B cell (primary cell): ENCODE data around the gene XAF1. TPM values are rescaled to one million over a fixed set of nuclear protein-coding genes. Genes with fewer than 3 reads are reported as not detected.

Source experiments
- ATAC-seq: fragments of 200-7000 bp; cut with Tn5 transposase; one replicate; pipeline ENCODE4 v1.10.0; 2021; ENCODE audit warnings: low read depth, mild to moderate bottlenecking, moderate number of reproducible peaks, moderate library complexity
- CTCF ChIA-PET: fragments of 350-600 bp; sonication (Branson Sonifier 250); formaldehyde crosslinking; loops from one replicate; lab custom pipeline; 2021; ENCODE audit warnings: antibody characterized with exemption, inconsistent platforms; lab: Charles Lee
- POLR2A ChIA-PET: fragments of 350-600 bp; sonication (Branson Sonifier 250); formaldehyde crosslinking; loops from one replicate; lab custom pipeline; 2021; ENCODE audit warnings: antibody characterized with exemption; lab: Charles Lee
- DNase-seq: peaks from one replicate; pipeline ENCODE4 v3.0.0; 2013
- H2AFZ ChIP-seq: 2 replicates; pipeline ENCODE4 v1.6.1; 2012; ENCODE audit warnings: mild to moderate bottlenecking, low read depth, low read length; ENCODE audit not compliant: insufficient read depth, poor library complexity, severe bottlenecking
- H3K27ac ChIP-seq, 2 donors: 1 replicate in 1 of 2; 2 replicates in 1 of 2; pipeline ENCODE4 v1.5.1; 2012 to 2013; ENCODE audit warnings: low read length in 2 of 2, mild to moderate bottlenecking in 2 of 2, moderate library complexity in 1 of 2
- H3K27me3 ChIP-seq, 4 experiments: fragments of 200-600 bp in 1 of 4; sonication (generic) in 1 of 4; replicated peaks in 1 of 4; 1 replicate in 2 of 4; 2 replicates in 2 of 4; pipeline versions ENCODE4 v1.6.1 to v1.7.0; 2013 to 2016; ENCODE audit warnings: low read length in 3 of 4, mild to moderate bottlenecking in 2 of 4, mixed read lengths in 1 of 4, moderate library complexity in 1 of 4; ENCODE audit not compliant: insufficient read depth in 4 of 4, control insufficient read depth in 3 of 4; ENCODE audit errors: control extremely low read depth in 1 of 4
- H3K36me3 ChIP-seq, 2 experiments: replicated peaks in 1 of 2; 1 replicate in 1 of 2; 2 replicates in 1 of 2; pipeline versions ENCODE4 v1.6.1 to v1.7.1; 2013; ENCODE audit warnings: low read length in 1 of 2; ENCODE audit not compliant: insufficient read depth in 2 of 2, control insufficient read depth in 1 of 2; ENCODE audit errors: control extremely low read depth in 1 of 2, extremely low read depth in 1 of 2
- H3K4me1 ChIP-seq, 2 donors: fragments of 200-600 bp in 1 of 2; sonication (generic) in 1 of 2; 1 replicate in 1 of 2; 2 replicates in 1 of 2; pipeline versions ENCODE4 v1.5.1 to v1.6.1; 2013 to 2017; ENCODE audit warnings: low read length in 2 of 2; ENCODE audit not compliant: control insufficient read depth in 2 of 2, insufficient read depth in 2 of 2
- H3K4me2 ChIP-seq: replicated peaks from 2 replicates; pipeline ENCODE3; 2012; ENCODE audit warnings: mild to moderate bottlenecking, low read depth, low read length; ENCODE audit not compliant: poor library complexity, severe bottlenecking
- H3K4me3 ChIP-seq, 5 experiments: fragments of 200-600 bp in 1 of 5; sonication (generic) in 1 of 5; 1 replicate in 3 of 5; 2 replicates in 2 of 5; pipeline versions ENCODE4 v1.5.1 to v1.7.0; 2011 to 2016; ENCODE audit warnings: low read length in 4 of 5, mild to moderate bottlenecking in 4 of 5, low read depth in 2 of 5, control low read depth in 1 of 5, moderate library complexity in 1 of 5; ENCODE audit not compliant: insufficient read depth in 1 of 5; ENCODE audit errors: control extremely low read depth in 1 of 5, extremely low read depth in 1 of 5
- H3K79me2 ChIP-seq: fragments of 200-600 bp; sonication (generic); one replicate; pipeline ENCODE4 v1.6.0; 2016; ENCODE audit warnings: low read length; ENCODE audit not compliant: control insufficient read depth, insufficient read depth
- H3K9ac ChIP-seq: fragments of 200-600 bp; sonication (generic); 2 replicates; pipeline ENCODE4 v1.6.1; 2017; ENCODE audit warnings: mild to moderate bottlenecking, low read length, moderate library complexity
- H3K9me3 ChIP-seq, 3 donors: one replicate each; pipeline versions ENCODE4 v1.6.1 to v1.7.1; 2013; ENCODE audit warnings: low read length in 2 of 3; ENCODE audit not compliant: control insufficient read depth in 2 of 3, insufficient read depth in 1 of 3; ENCODE audit errors: control extremely low read depth in 1 of 3
- H4K20me1 ChIP-seq: 2 replicates; pipeline ENCODE4 v1.6.0; 2012; ENCODE audit warnings: mild to moderate bottlenecking, low read length; ENCODE audit not compliant: insufficient read depth, control insufficient read depth, poor library complexity, severe bottlenecking
- H3K27ac Mint-ChIP-seq: one replicate; pipeline ENCODE4 v1.8.0; 2021; ENCODE audit warnings: mixed read lengths
- H3K27me3 Mint-ChIP-seq: one replicate; pipeline ENCODE4 v1.8.0; 2021; ENCODE audit warnings: mixed read lengths
- H3K4me1 Mint-ChIP-seq: one replicate; pipeline ENCODE4 v1.8.0; 2021; ENCODE audit warnings: mixed read lengths
- H3K4me3 Mint-ChIP-seq: one replicate; pipeline ENCODE4 v1.8.0; 2021; ENCODE audit warnings: mixed read lengths
- H3K9me3 Mint-ChIP-seq: one replicate; pipeline ENCODE4 v1.8.0; 2022; ENCODE audit warnings: mixed read lengths; ENCODE audit not compliant: insufficient read depth
- CTCF ChIP-seq: fragments of 200-600 bp; IDR thresholded peaks from one replicate; pipeline ENCODE4 v1.8.0; 2022; ENCODE audit warnings: antibody characterized with exemption, mild to moderate bottlenecking
- EZH2 ChIP-seq: IDR thresholded peaks from 2 replicates; pipeline ENCODE4 v1.6.1; 2012; ENCODE audit warnings: borderline replicate concordance, low read depth, mild to moderate bottlenecking, moderate library complexity, low read length; ENCODE audit not compliant: insufficient read depth, poor library complexity, severe bottlenecking
- WGBS: methylation state at CpG from one replicate; pipeline ENCODE4 v1.1.5; 2013; ENCODE audit warnings: missing lambda C conversion rate; ENCODE audit not compliant: insufficient coverage; 5-methylcytosine and 5-hydroxymethylcytosine counted together
- intact Hi-C: fragments of 100-400 bp; cut with micrococcal nuclease; formaldehyde crosslinking; loops from one replicate; pipeline ENCODE4 v1.10.0; 2022
- polyA plus RNA-seq: library from polyadenylated mRNA; depleted of rRNA; stranded (reverse); fragments of >200 nt; gene quantifications from 2 replicates; pipeline ENCODE4 v1.2.3, GENCODE V29; 2012
- total RNA-seq, 2 donors: library from RNA; stranded (reverse); fragments of 120-200 nt in 1 of 2; gene quantifications; 1 replicate in 1 of 2; 2 replicates in 1 of 2; pipeline versions ENCODE4 v1.2.3 to v1.2.4, GENCODE V29; 2013 to 2022

Gene XAF1
- total and polyA plus RNA-seq, 2 donors (not counting 1 experiment from before 2014, with no cell fraction given) = 44.8 to 116 TPM

GRCh38 chr17:6748617-6749016 is 7.2 kb upstream of the XAF1 start:
- no peaks in the 10 kb centered on the region for H3K36me3 ChIP-seq
- Mint-ChIP-seq H3K27ac (no peak overlapping the region), H3K4me1 (peaks cover 4% of the 10 kb centered on the region), H3K27me3 (peaks cover 30% of the 10 kb centered on the region), H3K9me3 (no peaks in the 10 kb centered on the region), H3K4me3 (no peak overlapping the region)
- H2AFZ ChIP-seq = no peak overlapping the region
- no peaks in the 10 kb centered on the region for H3K79me2 ChIP-seq
- ATAC-seq = no peak
- CTCF ChIA-PET = no interaction called here
- no peak for DNase-seq
- POLR2A ChIA-PET = no interaction called here
- no peak for TF ChIP-seq CTCF
- H4K20me1 ChIP-seq = no peaks in the 10 kb centered on the region
- no peak overlapping the region for H3K9ac ChIP-seq
- H3K27ac ChIP-seq = no peak overlapping the region
- no peak overlapping the region for H3K4me3 ChIP-seq
- H3K9me3 ChIP-seq = no peaks in the 10 kb centered on the region
- intact Hi-C loops = no loop called here
- H3K4me2 ChIP-seq = no peak overlapping the region
- peaks cover 0 to 5% (median 1%) of the 10 kb centered on the region in 4 experiments for H3K27me3 ChIP-seq
- peaks cover 0 to 5% of the 10 kb centered on the region in 2 donors for H3K4me1 ChIP-seq

- ATAC-seq (no peak), DNase-seq (no peak)
- Histone ChIP-seq H3K4me1 (peaks cover 0 to 5% of the 10 kb centered on the region in 2 donors), H3K4me3 (no peak overlapping the region), H3K79me2 (no peaks in the 10 kb centered on the region), H3K9ac (no peak overlapping the region), H3K27ac (no peak overlapping the region), H2AFZ (no peak overlapping the region), H3K9me3 (no peaks in the 10 kb centered on the region), H3K36me3 (no peaks in the 10 kb centered on the region), H3K27me3 (peaks cover 0 to 5% (median 0%) of the 10 kb centered on the region in 4 experiments), H4K20me1 (no peaks in the 10 kb centered on the region), H3K4me2 (no peak overlapping the region)
- Mint-ChIP-seq H3K27ac (no peak overlapping the region), H3K4me1 (peaks cover 4% of the 10 kb centered on the region), H3K27me3 (peaks cover 22% of the 10 kb centered on the region), H3K9me3 (no peaks in the 10 kb centered on the region), H3K4me3 (no peak overlapping the region)
- POLR2A ChIA-PET = no interaction called here
- WGBS = 83% methylated on average over 2 of the region's 6 CpGs
- intact Hi-C loops = no loop called here
- no peak for TF ChIP-seq EZH2
- no peak for TF ChIP-seq CTCF
- CTCF ChIA-PET = interaction anchor here (0.7 kb wide), 1 partner anchor 255 kb away, joined by 4 read pairs; no protein-coding TSS in a partner anchor
These were observed 6.3 kb upstream of the XAF1 start for GRCh38 chr17:6749519-6749918.
